Measurements from ENCODE around the gene EMC1.
A peak's percentile ranks its signal among the peaks of the same experiment; 100 is the strongest.

DNA sequence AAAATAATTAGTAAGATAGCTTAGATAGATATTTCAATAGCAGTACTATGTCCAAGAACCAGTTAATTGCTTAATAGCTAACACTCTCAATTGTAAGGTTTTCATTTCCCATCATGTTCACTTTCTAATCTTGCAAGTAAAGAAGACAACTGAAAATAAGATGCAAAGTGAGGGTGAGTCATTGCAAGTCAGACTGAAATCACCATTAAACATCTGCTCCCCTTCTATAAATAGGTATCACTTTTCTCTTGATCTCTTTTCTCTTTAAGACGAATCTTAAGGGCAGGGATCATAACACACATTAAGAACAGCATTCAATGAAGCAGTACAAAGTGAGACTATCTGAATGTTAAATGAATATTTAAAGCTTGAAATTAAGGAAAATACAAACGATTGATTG is 81.7 kb downstream of the EMC1 start:
- TF ChIP-seq FOXM1 (IDR thresholded peaks at IDR 0.05; ENCODE audit: low read depth) = no peak
- no peak for TF ChIP-seq SMC3 (IDR thresholded peaks at IDR 0.05; ENCODE audit: low read depth, low read length)
- no peak for TF ChIP-seq POLR2AphosphoS5 (IDR thresholded peaks at IDR 0.05; ENCODE audit: low read depth, low read length)
- TF ChIP-seq, protein P1, sequence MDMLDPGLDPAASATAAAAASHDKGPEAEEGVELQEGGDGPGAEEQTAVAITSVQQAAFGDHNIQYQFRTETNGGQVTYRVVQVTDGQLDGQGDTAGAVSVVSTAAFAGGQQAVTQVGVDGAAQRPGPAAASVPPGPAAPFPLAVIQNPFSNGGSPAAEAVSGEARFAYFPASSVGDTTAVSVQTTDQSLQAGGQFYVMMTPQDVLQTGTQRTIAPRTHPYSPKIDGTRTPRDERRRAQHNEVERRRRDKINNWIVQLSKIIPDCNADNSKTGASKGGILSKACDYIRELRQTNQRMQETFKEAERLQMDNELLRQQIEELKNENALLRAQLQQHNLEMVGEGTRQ (IDR thresholded peaks at IDR 0.05; ENCODE audit: borderline replicate concordance, low read depth, low read length) = no peak
- TF ChIP-seq, protein P2, sequence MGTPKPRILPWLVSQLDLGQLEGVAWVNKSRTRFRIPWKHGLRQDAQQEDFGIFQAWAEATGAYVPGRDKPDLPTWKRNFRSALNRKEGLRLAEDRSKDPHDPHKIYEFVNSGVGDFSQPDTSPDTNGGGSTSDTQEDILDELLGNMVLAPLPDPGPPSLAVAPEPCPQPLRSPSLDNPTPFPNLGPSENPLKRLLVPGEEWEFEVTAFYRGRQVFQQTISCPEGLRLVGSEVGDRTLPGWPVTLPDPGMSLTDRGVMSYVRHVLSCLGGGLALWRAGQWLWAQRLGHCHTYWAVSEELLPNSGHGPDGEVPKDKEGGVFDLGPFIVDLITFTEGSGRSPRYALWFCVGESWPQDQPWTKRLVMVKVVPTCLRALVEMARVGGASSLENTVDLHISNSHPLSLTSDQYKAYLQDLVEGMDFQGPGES (IDR thresholded peaks at IDR 0.05; ENCODE audit: low read depth, low read length) = no peak
- no peak for TF ChIP-seq TEAD4 (IDR thresholded peaks at IDR 0.05; ENCODE audit: borderline replicate concordance, insufficient read depth)
- TF ChIP-seq, protein P3, sequence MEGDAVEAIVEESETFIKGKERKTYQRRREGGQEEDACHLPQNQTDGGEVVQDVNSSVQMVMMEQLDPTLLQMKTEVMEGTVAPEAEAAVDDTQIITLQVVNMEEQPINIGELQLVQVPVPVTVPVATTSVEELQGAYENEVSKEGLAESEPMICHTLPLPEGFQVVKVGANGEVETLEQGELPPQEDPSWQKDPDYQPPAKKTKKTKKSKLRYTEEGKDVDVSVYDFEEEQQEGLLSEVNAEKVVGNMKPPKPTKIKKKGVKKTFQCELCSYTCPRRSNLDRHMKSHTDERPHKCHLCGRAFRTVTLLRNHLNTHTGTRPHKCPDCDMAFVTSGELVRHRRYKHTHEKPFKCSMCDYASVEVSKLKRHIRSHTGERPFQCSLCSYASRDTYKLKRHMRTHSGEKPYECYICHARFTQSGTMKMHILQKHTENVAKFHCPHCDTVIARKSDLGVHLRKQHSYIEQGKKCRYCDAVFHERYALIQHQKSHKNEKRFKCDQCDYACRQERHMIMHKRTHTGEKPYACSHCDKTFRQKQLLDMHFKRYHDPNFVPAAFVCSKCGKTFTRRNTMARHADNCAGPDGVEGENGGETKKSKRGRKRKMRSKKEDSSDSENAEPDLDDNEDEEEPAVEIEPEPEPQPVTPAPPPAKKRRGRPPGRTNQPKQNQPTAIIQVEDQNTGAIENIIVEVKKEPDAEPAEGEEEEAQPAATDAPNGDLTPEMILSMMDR (IDR thresholded peaks at IDR 0.05) = no peak
- no peak for TF ChIP-seq NFIC (IDR thresholded peaks at IDR 0.05; ENCODE audit: borderline replicate concordance)
- no peak for TF ChIP-seq GATA2 (CRISPR knock-in tag; IDR thresholded peaks at IDR 0.05)
- peak; percentile 38 for TF ChIP-seq TCF12 (IDR thresholded peaks at IDR 0.05)
- TF ChIP-seq, protein P4, sequence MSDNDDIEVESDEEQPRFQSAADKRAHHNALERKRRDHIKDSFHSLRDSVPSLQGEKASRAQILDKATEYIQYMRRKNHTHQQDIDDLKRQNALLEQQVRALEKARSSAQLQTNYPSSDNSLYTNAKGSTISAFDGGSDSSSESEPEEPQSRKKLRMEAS (IDR thresholded peaks at IDR 0.05; ENCODE audit: low read depth) = no peak
- TF ChIP-seq, protein P5, sequence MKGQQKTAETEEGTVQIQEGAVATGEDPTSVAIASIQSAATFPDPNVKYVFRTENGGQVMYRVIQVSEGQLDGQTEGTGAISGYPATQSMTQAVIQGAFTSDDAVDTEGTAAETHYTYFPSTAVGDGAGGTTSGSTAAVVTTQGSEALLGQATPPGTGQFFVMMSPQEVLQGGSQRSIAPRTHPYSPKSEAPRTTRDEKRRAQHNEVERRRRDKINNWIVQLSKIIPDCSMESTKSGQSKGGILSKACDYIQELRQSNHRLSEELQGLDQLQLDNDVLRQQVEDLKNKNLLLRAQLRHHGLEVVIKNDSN (IDR thresholded peaks at IDR 0.05; ENCODE audit: borderline replicate concordance, low read depth) = no peak
- no peak for TF ChIP-seq RAD21 (IDR thresholded peaks at IDR 0.05; ENCODE audit: low read length)
- TF ChIP-seq GABPA (IDR thresholded peaks at IDR 0.05; ENCODE audit: low read depth) = no peak

Data from SK-N-SH (cell line).